ENCODE data around the gene PLK1.
"Not testable (repeated sequence)": the region's sequence is repeated elsewhere in the genome, so short reads cannot be mapped to it uniquely, and the experiment has no call there.

PLK1 gene

DNA sequence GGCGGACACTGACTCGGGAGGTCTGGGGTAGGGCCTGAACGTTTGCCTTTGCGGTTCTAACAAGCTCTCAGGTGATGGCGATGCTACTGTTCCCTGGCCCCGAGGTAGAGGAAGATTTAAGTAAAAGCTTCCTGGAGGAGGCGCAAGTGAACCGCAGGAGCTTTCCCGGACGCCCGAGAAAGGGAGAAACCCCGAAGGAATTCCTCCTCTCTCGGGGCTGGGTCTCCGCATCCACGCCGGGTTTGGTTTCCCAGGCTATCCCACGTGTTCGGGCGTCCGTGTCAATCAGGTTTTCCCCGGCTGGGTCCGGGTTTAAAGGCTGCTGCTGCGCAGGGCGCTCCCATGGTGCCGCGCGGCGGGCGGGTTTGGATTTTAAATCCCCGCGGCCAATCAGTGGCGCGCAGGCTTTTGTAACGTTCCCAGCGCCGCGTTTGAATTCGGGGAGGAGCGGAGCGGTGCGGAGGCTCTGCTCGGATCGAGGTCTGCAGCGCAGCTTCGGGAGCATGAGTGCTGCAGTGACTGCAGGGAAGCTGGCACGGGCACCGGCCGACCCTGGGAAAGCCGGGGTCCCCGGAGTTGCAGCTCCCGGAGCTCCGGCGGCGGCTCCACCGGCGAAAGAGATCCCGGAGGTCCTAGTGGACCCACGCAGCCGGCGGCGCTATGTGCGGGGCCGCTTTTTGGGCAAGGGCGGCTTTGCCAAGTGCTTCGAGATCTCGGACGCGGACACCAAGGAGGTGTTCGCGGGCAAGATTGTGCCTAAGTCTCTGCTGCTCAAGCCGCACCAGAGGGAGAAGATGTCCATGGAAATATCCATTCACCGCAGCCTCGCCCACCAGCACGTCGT lies at the start of gene PLK1:
PLK1 (plus strand) TSS at position 460 of the 844 bp plus-strand sequence; CDS start at position 504, 44 bp downstream.
- peak within 1 kb of the TSS; percentile 45 for H3K4me3 ChIP-seq (ENCODE audit: low read length)
- H3K36me3 ChIP-seq (ENCODE audit: control insufficient read depth, insufficient read depth, low read length): peaks cover 10% of the 10 kb centered on the region
- no peaks in the 10 kb centered on the region for H3K9me3 ChIP-seq (ENCODE audit: control insufficient read depth, low read length)
- peak within 1 kb of the TSS; percentile 38 for H3K9ac ChIP-seq (ENCODE audit: low read length)
- peaks cover 14% of the 10 kb centered on the region for H3K4me1 ChIP-seq (ENCODE audit: control insufficient read depth, insufficient read depth, low read length)
- no peaks in the 10 kb centered on the region for H3K27me3 ChIP-seq (ENCODE audit: control insufficient read depth, insufficient read depth, low read length)

DNA sequence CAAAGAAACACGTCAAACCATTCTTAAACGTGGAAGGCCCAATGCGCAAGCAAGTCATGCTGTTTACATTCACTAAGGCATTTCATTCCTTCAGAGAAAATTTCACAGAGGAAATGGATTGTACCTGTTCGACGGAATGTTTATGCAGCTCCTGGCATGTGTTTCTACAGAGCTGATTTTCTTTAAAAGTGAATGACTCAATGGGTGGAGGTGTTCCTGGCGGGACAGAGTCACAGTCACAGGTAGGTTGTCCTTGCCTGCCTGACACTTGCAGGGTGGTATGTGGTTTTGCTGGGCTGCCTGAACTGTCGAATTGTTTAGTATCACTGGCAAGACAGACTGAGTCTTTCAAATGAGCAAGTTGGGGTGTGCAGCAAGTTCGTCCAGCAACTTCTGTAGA lies 49.2 kb upstream of the PLK1 start:
- Histone ChIP-seq H3K9ac (ENCODE audit: low read length) (no peak overlapping the region), H3K27me3 (ENCODE audit: control insufficient read depth, insufficient read depth, low read length) (no peaks in the 10 kb centered on the region), H3K4me1 (ENCODE audit: control insufficient read depth, insufficient read depth, low read length) (no peaks in the 10 kb centered on the region), H3K4me3 (ENCODE audit: low read length) (no peak overlapping the region), H3K36me3 (ENCODE audit: control insufficient read depth, insufficient read depth, low read length) (no peaks in the 10 kb centered on the region), H3K9me3 (ENCODE audit: control insufficient read depth, low read length) (no peaks in the 10 kb centered on the region)

DNA sequence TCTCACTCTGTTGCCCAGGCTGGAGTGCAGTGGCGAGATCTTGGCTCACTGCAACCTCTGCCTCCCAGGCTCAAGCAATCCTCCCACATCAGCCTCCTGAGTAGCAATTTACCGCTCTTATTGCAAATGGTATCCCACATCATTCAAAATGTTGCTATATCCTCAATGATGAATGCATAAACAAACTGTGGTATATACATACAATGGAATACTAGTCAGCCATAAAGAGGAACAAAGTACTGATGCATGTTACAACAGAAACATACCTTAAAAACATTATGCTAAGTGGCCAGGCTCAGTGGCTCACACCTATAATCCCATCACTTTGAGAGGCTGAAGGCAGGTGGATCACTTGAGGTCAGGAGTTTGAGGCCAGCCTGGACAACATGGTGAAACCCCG lies 46.8 kb upstream of the PLK1 start:
- not testable (repeated sequence) for H3K27me3 ChIP-seq (ENCODE audit: control insufficient read depth, insufficient read depth, low read length); H3K4me3 ChIP-seq (ENCODE audit: low read length); H3K36me3 ChIP-seq (ENCODE audit: control insufficient read depth, insufficient read depth, low read length); H3K9ac ChIP-seq (ENCODE audit: low read length); H3K9me3 ChIP-seq (ENCODE audit: control insufficient read depth, low read length); H3K4me1 ChIP-seq (ENCODE audit: control insufficient read depth, insufficient read depth, low read length)

DNA sequence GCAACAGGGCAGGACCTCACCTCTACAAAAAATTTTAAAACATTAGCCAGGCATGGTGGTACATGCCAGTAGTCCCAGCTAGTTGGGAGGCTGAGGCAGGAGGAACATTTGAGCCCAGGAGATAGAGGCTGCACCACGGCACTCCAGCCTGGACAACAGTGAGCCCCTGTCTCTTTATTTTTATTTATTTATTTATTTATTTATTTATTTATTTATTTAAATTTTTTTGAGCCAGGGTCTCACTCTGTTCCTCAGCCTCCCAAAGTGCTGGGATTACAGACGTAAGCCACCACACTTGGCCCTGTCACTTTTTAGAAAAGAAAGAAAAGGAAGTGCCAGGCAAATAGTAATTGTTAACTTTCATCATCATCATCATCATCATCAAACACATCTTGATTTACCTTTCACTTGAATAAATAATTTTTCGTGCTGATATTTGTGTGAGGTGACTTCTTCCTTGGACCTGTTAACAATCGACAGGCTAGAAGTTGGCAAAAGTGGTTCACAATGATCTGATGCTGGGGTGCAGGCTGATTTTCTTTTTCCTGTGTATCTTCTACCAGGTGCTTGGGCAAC lies 44.1 kb upstream of the PLK1 start:
- H3K36me3 ChIP-seq (ENCODE audit: control insufficient read depth, insufficient read depth, low read length): no peaks in the 10 kb centered on the region
- H3K4me3 ChIP-seq (ENCODE audit: low read length): no peak overlapping the region
- no peaks in the 10 kb centered on the region for H3K4me1 ChIP-seq (ENCODE audit: control insufficient read depth, insufficient read depth, low read length)
- H3K27me3 ChIP-seq (ENCODE audit: control insufficient read depth, insufficient read depth, low read length): no peaks in the 10 kb centered on the region
- no peaks in the 10 kb centered on the region for H3K9me3 ChIP-seq (ENCODE audit: control insufficient read depth, low read length)
- no peak overlapping the region for H3K9ac ChIP-seq (ENCODE audit: low read length)

DNA sequence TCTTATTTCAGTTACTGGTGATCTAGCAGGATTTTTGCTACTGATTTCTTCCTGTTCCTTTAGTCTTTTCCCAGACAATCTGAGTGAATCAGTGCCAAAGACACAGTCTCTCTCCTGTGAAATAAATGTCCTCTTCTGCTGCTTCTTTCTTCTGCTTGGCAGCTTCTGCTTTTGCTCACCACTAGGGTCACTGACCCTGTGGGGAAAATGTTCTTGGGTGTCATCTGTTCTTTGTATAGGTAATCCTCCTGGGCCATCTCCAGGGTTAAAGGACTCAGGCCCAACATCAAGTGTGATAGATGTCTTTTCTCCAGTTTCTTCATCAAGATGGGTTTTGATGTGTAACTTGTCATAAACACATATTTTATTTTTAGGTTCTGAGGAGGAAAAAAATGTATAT lies 42.7 kb upstream of the PLK1 start:
- Histone ChIP-seq H3K9me3 (ENCODE audit: control insufficient read depth, low read length) (no peaks in the 10 kb centered on the region), H3K4me3 (ENCODE audit: low read length) (no peak overlapping the region), H3K4me1 (ENCODE audit: control insufficient read depth, insufficient read depth, low read length) (peaks cover 5% of the 10 kb centered on the region), H3K36me3 (ENCODE audit: control insufficient read depth, insufficient read depth, low read length) (no peaks in the 10 kb centered on the region), H3K27me3 (ENCODE audit: control insufficient read depth, insufficient read depth, low read length) (no peaks in the 10 kb centered on the region), H3K9ac (ENCODE audit: low read length) (no peak overlapping the region)

DNA sequence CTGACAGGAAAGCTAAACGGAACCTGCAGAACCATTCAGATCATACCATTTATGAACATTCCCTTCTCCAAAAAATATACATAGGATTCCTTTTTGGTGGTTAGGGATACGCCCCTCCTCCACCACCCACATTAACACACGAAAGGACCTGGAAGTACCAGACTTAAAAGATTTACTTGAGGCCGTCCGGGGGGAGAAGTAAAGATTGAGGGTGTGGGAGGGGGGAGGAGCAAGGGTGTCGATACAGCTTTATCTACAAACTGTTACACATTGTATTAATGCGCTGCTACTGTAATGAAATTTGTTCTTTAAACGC lies 38.1 kb upstream of the PLK1 start:
- Histone ChIP-seq H3K4me3 (ENCODE audit: low read length) (peak overlapping the region; percentile 97), H3K36me3 (ENCODE audit: control insufficient read depth, insufficient read depth, low read length) (no peaks in the 10 kb centered on the region), H3K9me3 (ENCODE audit: control insufficient read depth, low read length) (no peaks in the 10 kb centered on the region), H3K9ac (ENCODE audit: low read length) (peak overlapping the region; percentile 98), H3K4me1 (ENCODE audit: control insufficient read depth, insufficient read depth, low read length) (peaks cover 5% of the 10 kb centered on the region), H3K27me3 (ENCODE audit: control insufficient read depth, insufficient read depth, low read length) (no peaks in the 10 kb centered on the region)

DNA sequence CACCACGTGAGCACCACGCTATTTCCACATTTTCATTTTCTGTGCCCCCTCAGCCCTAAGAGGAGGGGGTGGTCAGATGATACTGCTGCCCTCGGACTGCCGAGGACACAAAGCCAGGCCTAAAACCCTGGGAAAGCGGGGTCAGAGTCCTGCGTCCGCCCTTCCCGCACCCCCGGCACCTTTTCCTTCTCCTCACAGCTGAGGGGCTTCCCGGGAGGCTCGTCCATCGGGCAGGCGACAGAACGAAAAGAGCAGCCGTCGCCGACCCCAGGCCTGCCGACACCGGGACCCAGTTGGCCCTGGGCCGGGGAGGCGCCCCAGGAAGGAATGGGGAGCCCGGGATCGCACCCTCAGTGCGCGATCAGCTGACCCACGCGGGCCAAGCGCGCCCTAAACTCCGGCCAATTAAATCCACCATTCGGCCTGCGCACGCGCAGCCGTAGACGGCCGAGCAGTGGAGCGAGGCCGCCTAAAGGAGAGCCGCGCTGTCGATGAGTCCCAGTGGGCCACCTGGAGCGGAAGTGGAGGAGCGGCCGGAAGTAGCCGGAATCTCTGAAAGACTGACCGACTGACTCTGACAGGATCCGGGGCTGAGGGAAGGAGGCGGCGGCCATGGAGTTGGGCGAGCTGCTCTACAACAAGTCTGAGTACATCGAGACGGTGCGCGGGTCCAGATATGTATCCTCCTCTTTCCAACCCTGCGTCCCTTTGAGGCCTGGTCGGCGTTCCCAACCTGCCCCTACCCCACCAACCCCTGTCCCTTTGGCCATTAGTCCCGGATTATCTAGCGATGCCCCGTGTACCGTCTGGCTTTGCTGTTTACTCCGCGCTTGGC lies 37.5 kb upstream of the PLK1 start, which contains the start of the genes DCTN5 and PALB2:
DCTN5 (plus strand) TSS at position 536 of the 835 bp plus-strand sequence; CDS start at position 613, 77 bp downstream.
PALB2 (minus strand) TSS at position 380 of the 835 bp plus-strand sequence; CDS start at position 227, 153 bp downstream.
- Histone ChIP-seq H3K4me3 (ENCODE audit: low read length) (peak within 1 kb of the TSS; percentile 97), H3K36me3 (ENCODE audit: control insufficient read depth, insufficient read depth, low read length) (no peaks in the 10 kb centered on the region), H3K9me3 (ENCODE audit: control insufficient read depth, low read length) (no peaks in the 10 kb centered on the region)

DNA sequence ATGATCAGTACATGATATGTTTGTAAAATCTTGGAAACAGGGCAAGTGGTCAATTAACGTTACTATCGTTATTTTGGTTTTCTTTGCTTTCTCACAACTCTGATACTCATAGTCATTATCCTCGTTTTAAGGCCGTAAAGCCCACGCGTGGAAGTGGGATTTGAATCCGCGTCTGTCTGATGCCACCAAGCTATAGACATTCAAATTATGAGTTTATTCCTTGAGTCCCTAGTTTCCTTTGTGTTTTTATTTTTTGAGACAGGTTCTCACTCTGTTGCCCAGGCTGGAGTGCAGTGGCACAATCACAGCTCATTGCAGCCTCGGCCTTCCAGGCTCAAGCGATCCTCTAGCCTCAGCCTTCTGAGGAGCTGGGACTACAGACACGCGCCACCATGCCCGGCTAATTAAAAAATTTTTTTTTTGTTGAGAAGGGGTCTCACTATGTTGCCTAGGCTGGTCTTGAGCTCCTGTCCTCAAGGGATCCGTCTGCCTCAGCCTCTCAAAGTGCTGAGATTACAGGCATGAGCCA lies 36.4 kb upstream of the PLK1 start:
- peaks cover 5% of the 10 kb centered on the region for H3K4me1 ChIP-seq (ENCODE audit: control insufficient read depth, insufficient read depth, low read length)
- H3K27me3 ChIP-seq (ENCODE audit: control insufficient read depth, insufficient read depth, low read length): no peaks in the 10 kb centered on the region
- no peak overlapping the region for H3K4me3 ChIP-seq (ENCODE audit: low read length)
- no peaks in the 10 kb centered on the region for H3K36me3 ChIP-seq (ENCODE audit: control insufficient read depth, insufficient read depth, low read length)
- no peaks in the 10 kb centered on the region for H3K9me3 ChIP-seq (ENCODE audit: control insufficient read depth, low read length)
- peak overlapping the region; percentile 98 for H3K9ac ChIP-seq (ENCODE audit: low read length)

More for the DNA sequence above, 37.5 kb upstream of the PLK1 start, which contains the start of the genes DCTN5 and PALB2:
- Histone ChIP-seq H3K27me3 (ENCODE audit: control insufficient read depth, insufficient read depth, low read length) (no peaks in the 10 kb centered on the region), H3K9ac (ENCODE audit: low read length) (peak within 1 kb of the TSS; percentile 98), H3K4me1 (ENCODE audit: control insufficient read depth, insufficient read depth, low read length) (peaks cover 5% of the 10 kb centered on the region)

DNA sequence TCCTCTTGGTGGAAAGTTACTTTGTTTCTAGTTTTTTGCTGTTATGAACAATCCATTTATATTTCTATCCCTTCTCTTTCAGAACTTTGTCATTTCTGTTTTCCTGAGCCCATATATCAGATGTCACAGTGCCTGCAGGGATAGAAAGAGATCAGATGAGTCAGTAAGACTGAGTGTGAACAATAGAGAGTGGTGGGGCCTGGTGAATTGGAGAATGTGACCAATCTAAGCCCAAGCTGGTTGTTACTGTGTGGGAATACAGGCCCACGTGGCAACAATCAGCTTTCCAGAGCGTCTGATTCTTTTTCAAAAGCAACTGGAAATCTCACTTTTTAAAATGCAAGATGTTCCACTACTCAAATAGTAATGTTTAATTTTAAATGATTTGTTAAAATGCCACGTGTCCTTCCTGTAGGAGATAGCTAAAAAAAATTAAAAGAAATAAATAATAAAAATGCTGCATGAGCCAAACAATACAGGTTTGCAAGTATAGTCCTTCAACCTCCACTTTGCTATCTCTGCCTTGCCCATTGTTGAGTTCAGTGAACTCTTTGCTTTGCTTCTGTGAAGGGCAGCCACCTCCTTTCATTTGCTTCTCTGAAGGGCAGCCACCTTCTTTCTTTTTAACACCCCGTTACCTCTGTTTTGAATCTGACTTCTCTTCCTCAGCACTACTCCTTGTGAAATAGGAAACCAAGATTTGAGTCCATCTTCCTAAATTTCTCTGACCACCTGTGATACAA lies 27.8 kb upstream of the PLK1 start:
- Histone ChIP-seq H3K4me3 (ENCODE audit: low read length) (no peak overlapping the region), H3K27me3 (ENCODE audit: control insufficient read depth, insufficient read depth, low read length) (no peaks in the 10 kb centered on the region), H3K9me3 (ENCODE audit: control insufficient read depth, low read length) (no peaks in the 10 kb centered on the region), H3K9ac (ENCODE audit: low read length) (no peak overlapping the region), H3K36me3 (ENCODE audit: control insufficient read depth, insufficient read depth, low read length) (no peaks in the 10 kb centered on the region), H3K4me1 (ENCODE audit: control insufficient read depth, insufficient read depth, low read length) (no peaks in the 10 kb centered on the region)

DNA sequence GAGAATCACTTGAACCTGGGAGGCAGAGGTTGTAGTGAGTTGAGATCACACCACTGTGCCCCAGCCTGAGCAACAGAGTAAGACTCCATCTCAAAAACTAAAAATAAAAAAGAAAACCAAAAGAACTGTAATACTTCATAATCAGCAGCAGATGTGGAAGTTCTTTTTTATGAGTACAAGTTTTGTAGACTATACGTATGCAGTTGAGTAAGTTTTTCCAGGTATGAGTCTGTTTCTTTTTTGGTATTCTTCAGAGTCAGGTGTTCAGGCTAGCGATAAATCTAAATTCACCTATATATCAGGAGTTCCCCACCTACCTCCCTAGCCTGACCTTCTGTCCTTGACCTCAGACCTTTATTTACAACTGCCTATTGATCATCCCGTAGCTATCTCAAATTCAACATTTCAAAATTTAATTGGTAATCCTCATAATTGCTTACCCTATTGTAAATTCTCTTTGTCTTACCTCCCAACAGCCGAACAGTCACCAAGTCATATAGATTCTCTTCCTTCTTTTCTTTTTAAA lies 26.7 kb upstream of the PLK1 start:
- H3K27me3 ChIP-seq (ENCODE audit: control insufficient read depth, insufficient read depth, low read length): no peaks in the 10 kb centered on the region
- no peak overlapping the region for H3K4me3 ChIP-seq (ENCODE audit: low read length)
- H3K4me1 ChIP-seq (ENCODE audit: control insufficient read depth, insufficient read depth, low read length): no peaks in the 10 kb centered on the region
- no peaks in the 10 kb centered on the region for H3K36me3 ChIP-seq (ENCODE audit: control insufficient read depth, insufficient read depth, low read length)
- no peak overlapping the region for H3K9ac ChIP-seq (ENCODE audit: low read length)
- H3K9me3 ChIP-seq (ENCODE audit: control insufficient read depth, low read length): no peaks in the 10 kb centered on the region

DNA sequence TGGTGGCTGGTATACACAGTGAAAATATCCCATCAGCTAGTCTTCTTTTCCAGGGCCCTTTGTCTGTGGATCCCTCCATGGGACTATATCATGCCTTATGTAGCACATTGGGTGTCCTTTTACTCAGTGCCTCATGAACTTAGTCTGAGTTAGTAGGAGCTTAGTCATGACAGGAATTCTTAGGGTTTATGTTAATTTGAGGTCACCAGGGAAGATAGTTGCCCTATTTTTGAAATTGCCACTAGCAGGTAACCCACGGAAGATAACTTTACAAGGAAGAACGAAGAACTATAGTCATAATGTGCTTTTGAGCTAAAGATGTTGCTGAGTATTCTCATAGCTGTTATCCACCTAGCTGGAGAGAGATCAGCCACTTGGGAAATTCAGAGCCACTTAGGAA lies 14.8 kb upstream of the PLK1 start:
- Histone ChIP-seq H3K36me3 (ENCODE audit: control insufficient read depth, insufficient read depth, low read length) (peaks cover 3% of the 10 kb centered on the region), H3K9ac (ENCODE audit: low read length) (no peak overlapping the region), H3K4me3 (ENCODE audit: low read length) (no peak overlapping the region), H3K4me1 (ENCODE audit: control insufficient read depth, insufficient read depth, low read length) (no peaks in the 10 kb centered on the region), H3K27me3 (ENCODE audit: control insufficient read depth, insufficient read depth, low read length) (no peaks in the 10 kb centered on the region), H3K9me3 (ENCODE audit: control insufficient read depth, low read length) (no peaks in the 10 kb centered on the region)

All from mucosa of stomach (tissue), 1 donor.